Kidney (tissue), 14 donors: ENCODE results near the gene CCDC27. TPM values are rescaled to one million over a fixed set of nuclear protein-coding genes. Genes with fewer than 3 reads are reported as not detected.

Experiments used
- DNase-seq, 5 donors: peaks; one replicate each; pipeline ENCODE4 v3.0.0-alpha.2; 2013 to 2020
- FAIRE-seq: peaks from 2 replicates; lab custom pipeline; 2012; peaks lifted over from hg19 to GRCh38; lab: Jason Lieb, UNC
- H3K27ac ChIP-seq, 2 donors: one replicate each; pipeline ENCODE4 v1.7.0; 2013; ENCODE audit warnings: low read depth in 2 of 2, low read length in 2 of 2, inconsistent platforms in 1 of 2
- H3K27me3 ChIP-seq: one replicate; pipeline ENCODE4 v1.7.1; 2013; ENCODE audit warnings: low read length, inconsistent platforms; ENCODE audit not compliant: control insufficient read depth, insufficient read depth
- H3K36me3 ChIP-seq, 3 donors: one replicate each; pipeline versions ENCODE4 v1.7.0 to v1.7.1; 2013; ENCODE audit warnings: low read length in 3 of 3, control low read depth in 1 of 3, inconsistent platforms in 1 of 3; ENCODE audit not compliant: insufficient read depth in 3 of 3, control insufficient read depth in 2 of 3
- H3K4me1 ChIP-seq, 3 donors: one replicate each; pipeline versions ENCODE4 v1.7.0 to v1.7.1; 2013; ENCODE audit warnings: low read length in 3 of 3, inconsistent platforms in 1 of 3, low read depth in 1 of 3; ENCODE audit not compliant: control insufficient read depth in 2 of 3, insufficient read depth in 2 of 3
- H3K4me3 ChIP-seq, 3 donors: one replicate each; pipeline versions ENCODE4 v1.7.0 to v1.8.1; 2013; ENCODE audit warnings: low read length in 3 of 3, control low read depth in 1 of 3, inconsistent platforms in 1 of 3
- H3K9ac ChIP-seq, 3 donors: one replicate each; pipeline versions ENCODE4 v1.7.0 to v1.7.1; 2013; ENCODE audit warnings: low read length in 3 of 3, control low read depth in 1 of 3, inconsistent platforms in 1 of 3
- H3K9me3 ChIP-seq, 3 donors: one replicate each; pipeline versions ENCODE4 v1.7.0 to v1.7.1; 2013; ENCODE audit warnings: low read length in 3 of 3, control low read depth in 1 of 3, inconsistent platforms in 1 of 3; ENCODE audit not compliant: control insufficient read depth in 2 of 3, insufficient read depth in 1 of 3
- intact Hi-C: fragments of 100-400 bp; cut with DNase I; formaldehyde crosslinking; loops from one replicate; pipeline ENCODE4 v1.11.1; 2022
- polyA plus RNA-seq: library from polyadenylated mRNA; stranded (reverse); fragments of 350-450 nt; fragmentation: Illumina TruSeq; extraction: RNeasy Lipid Tissue Mini Kit (QIAGEN cat#74804); gene quantifications from one replicate; pipeline ENCODE4 v1.2.3, GENCODE V29; 2014; ENCODE audit warnings: low read depth, low replicate concordance; ENCODE audit not compliant: insufficient read depth
- total RNA-seq: library from RNA; stranded (reverse); fragmentation: NEBNext Ultra II Directional; extraction: Animal tissue kit (Norgen Biotek cat#: 25700); gene quantifications from one replicate; pipeline ENCODE4 v1.2.1, GENCODE V29; 2021
- TF ChIP-seq, protein P1 (sequence below): IDR thresholded peaks from 3 replicates; pipeline ENCODE4 v1.5.1; 2012; ENCODE audit warnings: mild to moderate bottlenecking, moderate library complexity, borderline replicate concordance; ENCODE audit not compliant: insufficient read depth; ENCODE audit errors: extremely low read depth
- donor health status: control.
- donor health status: control.
- donor health status: control.
- donor health status: control.
- donor health status: control.
- donor health status: DM: yes; HTN: yes; CAD: no.
- donor health status: Normal renal cell carcinoma (clear cell type).

CCDC27 gene
- total and polyA plus RNA-seq, 2 donors from 2014 or later = not detected

DNA sequence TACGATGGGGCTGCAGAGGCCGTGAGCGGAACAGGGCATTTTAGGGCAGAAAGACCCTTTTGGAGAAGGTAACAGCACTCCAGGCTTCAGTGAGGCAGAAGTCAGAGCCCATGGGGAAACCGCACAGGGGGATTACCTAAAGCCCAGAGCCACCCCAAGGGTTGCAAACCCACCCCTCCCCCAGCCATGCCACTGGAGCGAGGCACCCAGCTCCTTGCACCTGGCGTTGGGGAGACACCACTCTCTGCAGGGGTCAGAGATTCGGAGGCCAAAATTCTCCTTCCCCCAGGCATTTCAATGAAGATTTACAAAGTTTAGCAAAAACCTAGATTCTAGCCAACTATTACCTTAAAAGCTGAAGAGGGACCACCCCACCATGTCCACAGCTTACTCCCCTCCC is 38.4 kb upstream of the CCDC27 start:
- intact Hi-C loops = no loop called here
- Histone ChIP-seq H3K27ac (no peak overlapping the region), H3K9me3 (no peaks in the 10 kb centered on the region), H3K4me1 (no peaks in the 10 kb centered on the region), H3K27me3 (no peaks in the 10 kb centered on the region), H3K36me3 (no peaks in the 10 kb centered on the region), H3K9ac (no peak overlapping the region), H3K4me3 (no peak overlapping the region)
- TF ChIP-seq, protein P1, sequence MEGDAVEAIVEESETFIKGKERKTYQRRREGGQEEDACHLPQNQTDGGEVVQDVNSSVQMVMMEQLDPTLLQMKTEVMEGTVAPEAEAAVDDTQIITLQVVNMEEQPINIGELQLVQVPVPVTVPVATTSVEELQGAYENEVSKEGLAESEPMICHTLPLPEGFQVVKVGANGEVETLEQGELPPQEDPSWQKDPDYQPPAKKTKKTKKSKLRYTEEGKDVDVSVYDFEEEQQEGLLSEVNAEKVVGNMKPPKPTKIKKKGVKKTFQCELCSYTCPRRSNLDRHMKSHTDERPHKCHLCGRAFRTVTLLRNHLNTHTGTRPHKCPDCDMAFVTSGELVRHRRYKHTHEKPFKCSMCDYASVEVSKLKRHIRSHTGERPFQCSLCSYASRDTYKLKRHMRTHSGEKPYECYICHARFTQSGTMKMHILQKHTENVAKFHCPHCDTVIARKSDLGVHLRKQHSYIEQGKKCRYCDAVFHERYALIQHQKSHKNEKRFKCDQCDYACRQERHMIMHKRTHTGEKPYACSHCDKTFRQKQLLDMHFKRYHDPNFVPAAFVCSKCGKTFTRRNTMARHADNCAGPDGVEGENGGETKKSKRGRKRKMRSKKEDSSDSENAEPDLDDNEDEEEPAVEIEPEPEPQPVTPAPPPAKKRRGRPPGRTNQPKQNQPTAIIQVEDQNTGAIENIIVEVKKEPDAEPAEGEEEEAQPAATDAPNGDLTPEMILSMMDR = no peak
- FAIRE-seq (no peak), DNase-seq (no peak)

DNA sequence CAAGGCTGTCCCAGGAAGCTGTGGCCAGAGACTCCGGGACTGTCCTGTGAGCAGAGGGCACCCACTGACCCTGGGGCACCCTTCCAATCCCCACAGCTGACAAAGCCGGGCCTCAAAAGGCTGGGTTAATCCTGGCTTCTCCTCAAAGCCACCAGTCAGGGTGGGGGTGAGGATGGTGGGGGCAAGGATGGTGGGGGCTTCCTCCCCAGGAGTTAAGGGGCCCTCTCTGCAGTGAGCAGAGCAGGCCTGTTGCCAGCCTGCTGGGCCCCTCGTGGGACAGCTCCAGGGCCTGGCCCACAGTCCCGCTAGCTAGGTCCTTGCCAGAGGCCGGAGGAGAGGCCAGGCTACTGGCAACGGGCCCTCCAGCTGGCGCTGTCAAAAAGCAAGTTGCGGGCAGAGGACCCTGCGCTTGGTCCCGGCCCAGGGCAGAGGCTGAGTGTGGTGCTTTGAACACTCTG is 37.9 kb upstream of the CCDC27 start:
- DNase-seq (no peak), FAIRE-seq (no peak)
- Histone ChIP-seq H3K36me3 (no peaks in the 10 kb centered on the region), H3K27me3 (no peaks in the 10 kb centered on the region), H3K9ac (no peak overlapping the region), H3K4me3 (no peak overlapping the region), H3K4me1 (no peaks in the 10 kb centered on the region), H3K27ac (no peak overlapping the region), H3K9me3 (no peaks in the 10 kb centered on the region)
- TF ChIP-seq, protein P1 = no peak
- intact Hi-C loops = no loop called here

DNA sequence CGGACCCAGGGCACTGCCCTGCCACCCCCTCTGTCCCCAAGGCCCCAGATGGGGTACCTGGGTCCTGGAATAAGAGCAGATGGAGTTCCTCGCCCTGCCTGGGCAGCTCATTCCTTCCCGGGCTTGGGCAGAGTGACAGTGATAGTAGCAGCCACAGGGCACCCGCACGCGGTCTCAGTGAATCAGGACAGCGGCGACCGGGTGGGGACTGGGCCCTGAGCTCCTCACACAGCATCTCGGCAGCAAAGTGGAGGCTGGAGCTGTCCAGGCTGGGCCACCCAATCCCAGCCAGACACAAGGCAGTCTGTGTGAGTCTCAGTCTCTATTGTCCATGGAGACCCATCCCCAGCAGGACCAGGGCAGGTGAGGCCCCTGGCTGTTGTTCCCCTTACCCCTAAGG is 37.4 kb upstream of the CCDC27 start:
- no peak overlapping the region for H3K27ac ChIP-seq
- no peak overlapping the region for H3K9ac ChIP-seq
- H3K36me3 ChIP-seq = no peaks in the 10 kb centered on the region
- H3K4me1 ChIP-seq = no peaks in the 10 kb centered on the region
- intact Hi-C loops = no loop called here
- DNase-seq (no peak), FAIRE-seq (no peak)
- H3K9me3 ChIP-seq = no peaks in the 10 kb centered on the region
- TF ChIP-seq, protein P1 = no peak
- no peak overlapping the region for H3K4me3 ChIP-seq
- H3K27me3 ChIP-seq = no peaks in the 10 kb centered on the region

DNA sequence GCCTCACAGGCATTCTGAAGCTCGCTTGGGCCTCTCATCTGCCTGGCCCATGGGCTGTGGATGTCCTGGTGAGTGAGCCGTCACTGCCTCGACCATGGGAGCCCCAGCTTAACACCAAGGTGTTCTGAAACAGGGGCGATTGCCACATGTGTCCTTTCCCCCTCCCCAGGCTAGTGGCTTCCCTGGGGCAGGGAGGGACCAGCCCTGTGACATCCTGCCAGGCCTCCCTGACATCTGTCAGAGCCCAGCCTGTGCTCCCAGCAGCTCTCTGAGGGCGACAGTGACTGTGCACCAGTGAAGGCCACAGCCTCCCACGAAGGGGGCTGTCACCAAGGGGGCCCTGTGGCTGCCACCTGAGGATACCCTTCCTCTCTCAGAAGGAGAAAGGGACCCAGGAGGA is 35.9 kb upstream of the CCDC27 start:
- intact Hi-C loops = no loop called here
- Histone ChIP-seq H3K36me3 (no peaks in the 10 kb centered on the region), H3K4me3 (no peak overlapping the region), H3K4me1 (no peaks in the 10 kb centered on the region), H3K27ac (no peak overlapping the region), H3K27me3 (no peaks in the 10 kb centered on the region), H3K9me3 (no peaks in the 10 kb centered on the region), H3K9ac (no peak overlapping the region)
- FAIRE-seq (no peak), DNase-seq (no peak)
- TF ChIP-seq, protein P1 = no peak
